Dedifferentiated amniotic fluid mesenchymal stem cell (primary cell): ENCODE data around the gene SAC3D1.

ENCODE experiments used
- DNase-seq: peaks from one replicate; pipeline ENCODE4 v3.0.0-alpha.2; 2016; ENCODE audit errors: extremely low spot score

The SAC3D1 gene

DNA sequence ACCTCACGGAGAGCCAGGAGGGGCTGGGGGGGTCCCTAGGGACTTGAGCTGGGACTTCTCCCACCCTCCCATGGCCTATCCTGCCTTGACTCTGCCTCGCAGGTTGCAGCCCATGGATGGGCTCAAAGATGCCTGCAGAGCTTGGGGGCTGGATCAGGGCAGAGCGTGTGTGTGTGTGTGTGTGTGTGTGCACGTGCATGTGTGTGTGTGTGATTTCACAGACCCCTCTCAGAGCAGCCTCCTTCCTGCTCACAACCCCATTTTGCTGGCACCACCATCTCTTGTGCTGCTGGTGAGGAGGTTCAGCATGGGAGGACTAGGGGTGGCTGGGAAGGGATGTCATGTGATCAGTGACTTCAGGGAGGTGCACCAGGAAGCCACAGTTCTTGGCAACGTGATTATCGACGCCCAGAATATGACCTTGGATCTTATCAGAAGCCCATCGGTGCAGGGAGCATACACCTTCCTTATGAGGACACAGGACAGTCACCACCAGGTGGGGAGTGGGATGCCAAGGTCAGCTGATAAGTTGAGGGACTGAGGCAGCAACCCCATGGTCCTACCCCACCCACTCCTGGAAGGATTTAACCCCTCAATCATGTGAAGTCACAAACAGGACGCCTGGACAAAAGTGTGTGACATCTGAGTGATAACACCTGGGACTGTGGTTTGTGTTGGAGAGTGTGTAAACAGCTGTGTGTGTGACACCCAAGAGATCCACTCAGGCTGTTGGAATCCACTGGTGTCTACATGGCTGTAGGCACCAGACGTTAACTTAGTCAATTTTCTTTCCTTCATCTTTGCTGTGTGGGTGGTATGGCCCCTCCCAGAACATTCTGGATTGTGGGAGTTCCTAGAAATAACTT, 19.2 kb downstream of the SAC3D1 start:
- DNase-seq: no peak

DNA sequence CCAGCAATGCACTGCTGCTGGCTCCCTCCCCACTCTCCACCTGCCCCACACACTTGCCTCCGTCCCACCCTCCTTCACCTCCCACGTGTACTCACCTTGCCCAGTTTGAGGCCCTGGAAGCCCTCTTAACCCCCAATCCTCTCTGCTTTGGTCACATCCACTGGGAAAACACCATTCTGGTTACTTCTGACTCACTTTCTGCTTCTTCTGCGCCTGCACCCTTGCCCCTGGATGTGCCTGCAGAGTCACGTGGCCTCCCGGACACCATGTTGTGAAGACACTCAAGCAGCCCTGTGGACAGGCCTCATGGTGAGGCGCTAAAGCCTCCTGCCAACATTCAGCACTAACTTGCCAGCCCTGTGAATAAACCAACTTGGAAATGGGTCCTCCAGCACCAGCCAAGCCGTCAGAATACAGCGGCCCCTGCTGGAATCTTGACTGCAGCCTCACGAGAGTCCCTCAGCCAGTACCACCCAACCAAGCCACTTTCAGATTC, 20.0 kb downstream of the SAC3D1 start:
- DNase-seq: no peak

DNA sequence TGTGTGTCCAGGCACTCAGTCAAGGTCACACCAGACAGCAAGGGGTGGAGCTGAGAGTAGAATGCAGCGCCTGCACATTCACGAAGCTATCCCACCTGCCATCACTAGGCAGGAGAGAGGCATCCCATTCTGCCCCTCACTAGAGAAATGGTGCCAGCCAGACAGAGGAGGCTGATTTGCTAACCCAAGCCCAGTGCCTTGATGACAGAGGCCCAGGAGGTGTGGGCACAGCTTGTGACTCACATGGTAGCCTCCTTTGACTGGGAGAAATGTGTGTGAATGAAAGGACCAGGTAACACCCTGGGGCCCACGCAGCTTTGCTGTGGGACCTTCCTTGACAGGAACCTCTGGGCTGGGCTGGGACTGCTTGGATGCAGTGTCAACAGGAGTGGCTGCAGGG, 22.5 kb downstream of the SAC3D1 start:
- no peak for DNase-seq

DNA sequence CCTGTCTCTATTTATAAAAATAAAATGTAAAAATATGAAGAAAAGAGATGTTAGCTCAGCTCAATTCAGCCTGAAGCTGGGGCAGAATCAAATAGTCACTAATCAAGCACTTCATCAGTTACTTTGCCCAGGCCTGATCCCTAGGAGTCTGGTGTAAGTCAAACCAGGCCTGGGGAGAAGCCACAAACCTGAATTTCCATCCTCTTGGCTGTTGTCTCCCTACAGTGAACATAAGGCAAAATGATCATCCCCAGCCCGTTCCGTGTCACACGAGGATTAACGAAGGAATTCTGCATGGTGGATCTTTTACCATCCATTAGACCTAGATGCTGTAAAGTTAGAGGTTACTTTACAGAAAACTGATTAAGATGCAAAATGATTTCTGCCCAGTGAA, 23.8 kb downstream of the SAC3D1 start:
- no peak for DNase-seq

DNA sequence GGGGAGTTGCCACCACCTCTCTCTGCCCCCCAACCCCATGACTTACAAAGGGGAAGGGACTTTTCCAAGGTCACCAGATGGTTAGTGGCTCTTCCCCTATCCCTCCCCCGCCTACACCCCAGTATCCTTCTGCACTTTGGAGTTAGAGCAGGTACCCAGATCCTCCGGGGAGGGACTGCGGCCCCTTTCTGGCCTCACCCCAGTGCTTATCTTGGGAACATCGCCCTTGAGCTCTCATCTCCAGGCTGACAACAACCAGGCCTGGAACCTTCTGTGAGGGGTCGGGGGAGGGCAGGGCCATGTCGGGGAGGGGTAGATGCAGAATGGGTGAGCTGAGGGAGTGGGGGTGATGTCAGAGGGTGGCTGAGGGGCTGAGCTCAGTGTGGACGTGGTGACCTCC, 24.8 kb downstream of the SAC3D1 start:
- no peak for DNase-seq

DNA sequence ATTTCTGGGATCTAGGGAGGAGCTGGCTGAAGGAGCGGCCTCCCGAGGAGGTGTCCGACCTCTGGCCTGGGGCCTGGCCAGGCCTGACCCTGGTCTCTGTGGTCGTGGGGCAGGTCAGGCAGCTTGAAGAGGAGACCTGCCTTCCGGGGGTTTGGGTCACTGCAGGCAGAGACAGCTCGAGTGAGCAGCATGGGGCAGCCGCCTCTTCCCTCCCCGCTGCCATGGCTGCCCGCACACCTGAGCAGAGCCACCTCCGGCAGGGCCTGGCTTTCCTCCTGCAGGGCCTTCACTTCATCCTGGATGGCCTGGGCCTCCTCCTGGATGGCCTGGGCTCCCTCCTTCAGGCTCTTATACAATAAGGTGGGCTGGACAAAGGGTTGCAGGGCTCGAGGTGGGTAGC, 25.3 kb downstream of the SAC3D1 start:
- no peak for DNase-seq

DNA sequence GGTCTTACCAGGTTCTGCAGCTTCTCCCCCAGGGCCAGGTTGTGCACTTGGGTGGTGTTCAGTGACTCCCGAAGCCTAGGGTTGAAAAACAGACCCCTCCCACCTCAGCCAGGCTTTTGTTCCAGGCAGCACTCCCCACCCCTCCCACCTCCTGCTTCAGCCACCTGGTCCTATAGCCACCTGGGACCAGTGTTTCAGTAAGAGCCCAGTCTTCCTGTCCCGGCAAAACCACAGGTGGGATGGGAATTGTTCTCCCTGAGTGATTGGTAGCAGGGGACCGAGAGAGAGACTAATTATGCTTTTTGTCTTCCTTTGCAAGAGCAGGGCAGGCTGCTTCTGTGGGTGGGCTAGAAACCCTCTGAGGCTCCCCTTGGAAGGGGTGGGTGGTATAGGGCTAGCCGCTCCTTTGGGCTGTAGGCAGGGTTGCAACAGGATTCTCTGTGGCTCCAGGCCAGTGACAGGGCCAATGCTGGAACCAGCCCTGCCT, 25.8 kb downstream of the SAC3D1 start:
- no peak for DNase-seq

DNA sequence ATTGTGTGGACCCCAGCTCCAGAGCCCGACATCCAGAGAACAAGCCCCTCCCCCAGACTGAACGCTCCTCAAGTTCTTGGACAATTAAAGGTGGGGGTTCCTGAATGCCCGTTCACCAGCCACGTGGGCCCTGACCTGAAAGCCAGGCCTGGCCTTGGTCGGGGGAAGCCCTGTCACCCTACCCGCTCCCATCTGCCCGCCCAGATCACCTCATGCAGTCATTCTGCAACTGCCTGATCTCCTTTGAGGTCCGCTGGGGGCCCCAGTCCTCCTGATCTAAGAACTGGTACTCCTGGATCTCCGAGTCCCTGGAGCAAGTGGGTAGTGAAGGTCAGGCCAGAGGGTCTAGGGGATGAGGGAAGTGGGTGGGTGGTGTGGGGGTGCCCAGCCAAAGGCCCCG, 26.4 kb downstream of the SAC3D1 start:
- DNase-seq: no peak

DNA sequence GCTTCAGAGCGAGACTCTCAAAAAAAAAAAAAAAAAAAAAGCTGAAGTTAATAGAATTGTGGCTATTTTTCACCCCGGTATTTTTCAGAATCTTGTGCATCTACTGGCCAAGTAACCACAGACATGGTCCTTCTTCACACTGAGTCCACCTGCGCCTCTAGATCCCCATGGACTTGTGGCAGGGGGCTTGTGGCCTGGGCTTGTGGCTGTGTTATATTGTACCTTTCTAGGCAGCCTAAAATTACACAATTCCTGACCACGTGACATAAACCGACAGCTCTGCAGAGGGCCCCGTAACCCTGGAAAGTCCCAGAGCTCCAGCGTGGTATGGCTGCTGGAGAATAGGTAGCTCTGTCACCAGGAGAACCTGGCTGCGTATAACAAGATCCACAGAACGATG, 28.2 kb downstream of the SAC3D1 start:
- DNase-seq: no peak

DNA sequence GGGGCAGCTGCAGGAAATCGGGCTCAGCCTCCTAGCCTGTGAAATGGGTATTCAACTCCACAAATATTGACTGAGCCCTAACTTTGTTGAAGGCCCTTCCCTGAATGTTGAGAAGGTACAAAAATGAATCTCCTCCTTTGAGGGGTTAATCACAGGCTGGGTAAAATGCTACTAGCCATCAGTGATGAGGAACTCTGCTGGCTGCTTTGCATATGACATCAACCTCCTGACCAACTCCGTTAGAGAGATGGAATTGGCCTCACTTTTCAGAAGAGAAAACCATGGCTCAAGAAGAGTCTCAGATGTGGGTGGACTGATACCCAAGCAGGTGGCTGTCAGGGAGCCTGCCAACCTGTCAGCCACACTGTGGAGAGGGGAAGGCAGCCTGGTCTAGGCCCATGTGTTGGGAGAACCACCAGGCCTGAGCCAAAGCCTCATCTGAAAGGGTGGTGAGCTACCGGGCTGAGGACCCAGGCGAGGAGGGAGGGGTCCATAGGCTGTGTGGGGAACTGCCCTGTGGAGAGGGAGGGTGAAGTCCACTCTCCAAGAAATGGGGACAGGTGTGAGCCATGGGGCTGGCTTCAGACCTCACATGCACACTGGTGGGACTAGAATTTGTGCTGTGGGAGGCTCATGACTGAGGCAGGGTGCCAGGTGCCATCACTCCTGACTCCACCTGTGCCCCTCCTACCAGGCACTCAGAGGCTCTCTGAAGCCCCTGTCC, 31.1 kb downstream of the SAC3D1 start:
- DNase-seq: no peak

DNA sequence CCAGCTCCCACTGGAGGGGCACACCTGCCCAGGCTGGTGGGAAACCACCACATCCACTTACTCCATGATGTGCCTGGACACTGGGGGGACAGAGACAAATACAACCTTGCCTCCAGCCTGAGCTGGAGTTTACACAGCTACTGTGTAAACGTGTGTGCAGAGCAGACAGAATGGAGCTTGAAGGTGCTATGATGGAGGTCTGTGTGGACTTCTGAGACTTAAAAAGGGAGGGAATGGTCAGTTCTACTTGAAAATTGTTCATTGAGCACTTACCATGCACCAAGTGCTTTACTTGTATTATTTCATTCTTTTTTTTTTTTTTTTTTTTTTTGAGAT, 31.6 kb downstream of the SAC3D1 start:
- no peak for DNase-seq

DNA sequence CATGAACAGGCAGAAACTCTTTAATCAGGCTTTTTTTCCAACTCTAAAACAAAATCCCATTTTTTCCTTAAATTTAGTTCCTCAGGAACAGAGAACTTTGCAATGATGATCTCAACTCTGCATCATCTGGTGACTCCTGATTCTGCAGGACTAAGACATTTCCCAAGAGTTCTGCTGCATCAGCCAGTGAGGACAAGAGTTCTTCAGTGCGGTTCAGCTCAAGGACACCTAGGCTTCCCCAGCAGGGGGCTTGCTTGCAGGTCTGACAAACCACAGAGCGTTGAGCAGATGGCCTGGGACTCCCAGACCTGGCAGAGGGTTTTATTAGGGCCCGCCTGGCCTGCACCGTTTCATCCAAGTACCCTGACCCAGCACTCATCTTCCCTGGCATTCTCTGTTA, 36.4 kb downstream of the SAC3D1 start:
- no peak for DNase-seq

DNA sequence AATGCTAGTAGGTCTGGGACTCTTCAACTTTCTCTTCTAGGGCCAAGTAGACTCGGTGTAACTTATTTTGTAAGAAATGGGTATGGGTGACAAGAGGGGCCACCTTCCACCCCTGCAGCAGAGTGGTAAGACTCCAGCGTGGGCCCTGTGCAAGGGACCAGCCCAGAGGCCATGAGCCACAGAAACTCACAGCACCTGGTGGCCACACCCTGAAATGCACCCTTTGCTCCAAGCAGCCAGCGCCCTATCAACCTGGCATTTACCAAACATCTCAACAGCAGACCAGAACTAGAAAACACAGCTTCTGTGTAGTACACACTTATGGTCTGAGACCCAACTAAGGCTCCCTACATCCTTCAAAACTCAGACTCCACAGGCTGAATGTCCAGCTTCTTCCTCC, 37.1 kb downstream of the SAC3D1 start:
- no peak for DNase-seq

DNA sequence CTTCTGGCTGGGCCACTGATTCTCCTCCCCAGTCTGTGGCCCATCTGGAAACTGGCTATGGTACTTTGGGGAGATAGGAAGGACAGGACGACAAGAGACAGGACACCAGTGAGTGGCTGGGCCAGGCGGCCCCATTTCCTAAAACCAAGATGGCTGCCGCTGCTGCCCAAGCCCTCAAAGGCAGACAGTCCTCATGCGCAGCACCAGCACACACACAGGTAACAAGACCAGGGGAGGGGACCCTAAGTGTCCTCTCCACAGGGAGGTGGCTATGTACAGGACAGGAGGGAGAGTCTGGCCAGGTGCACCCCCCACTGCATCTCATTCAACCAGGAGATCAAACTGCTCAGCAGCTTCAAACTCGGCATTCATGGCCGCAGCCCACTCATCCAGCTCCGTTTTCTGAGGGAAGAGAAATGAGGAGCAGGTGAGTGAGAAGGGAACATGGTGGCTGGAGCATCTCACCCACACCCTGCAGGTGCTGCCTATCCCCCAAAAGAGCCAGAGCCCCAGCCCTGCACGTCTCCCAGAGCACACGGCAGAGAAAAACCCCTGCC, 37.9 kb downstream of the SAC3D1 start:
- DNase-seq: no peak

DNA sequence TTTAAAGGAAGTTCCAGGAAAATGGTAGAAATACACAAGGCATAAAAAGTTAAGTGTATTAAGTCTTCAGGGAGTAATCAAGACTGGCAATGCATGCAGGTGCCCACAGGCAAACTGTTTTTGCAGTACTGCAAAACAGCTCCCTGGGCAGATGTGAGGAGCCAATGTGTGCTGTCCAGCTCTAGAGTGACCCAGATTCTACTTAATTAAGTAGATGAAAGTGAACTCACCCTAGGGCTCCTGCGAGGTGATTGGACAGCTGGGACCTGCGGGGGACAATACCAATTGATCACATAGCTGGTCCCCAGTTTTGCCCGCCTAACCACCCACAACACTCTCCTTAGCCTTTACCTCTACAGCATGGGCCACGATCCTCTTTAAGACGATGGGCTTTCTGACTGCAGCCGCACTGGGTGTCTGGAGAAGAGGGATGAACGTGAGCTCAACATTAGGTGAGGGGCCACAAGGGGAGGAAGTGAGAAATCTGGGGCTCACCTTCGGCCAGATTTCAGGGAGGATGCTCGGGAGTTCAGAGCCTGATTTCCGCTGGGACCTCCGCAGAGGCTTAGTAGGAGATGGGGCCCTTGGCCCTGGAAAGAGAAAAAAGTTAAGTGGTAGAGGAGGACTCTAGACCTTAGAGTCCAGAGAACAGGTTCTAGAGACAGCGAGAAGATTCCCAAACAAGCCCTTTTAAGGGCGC, 42.3 kb downstream of the SAC3D1 start:
- DNase-seq: no peak

DNA sequence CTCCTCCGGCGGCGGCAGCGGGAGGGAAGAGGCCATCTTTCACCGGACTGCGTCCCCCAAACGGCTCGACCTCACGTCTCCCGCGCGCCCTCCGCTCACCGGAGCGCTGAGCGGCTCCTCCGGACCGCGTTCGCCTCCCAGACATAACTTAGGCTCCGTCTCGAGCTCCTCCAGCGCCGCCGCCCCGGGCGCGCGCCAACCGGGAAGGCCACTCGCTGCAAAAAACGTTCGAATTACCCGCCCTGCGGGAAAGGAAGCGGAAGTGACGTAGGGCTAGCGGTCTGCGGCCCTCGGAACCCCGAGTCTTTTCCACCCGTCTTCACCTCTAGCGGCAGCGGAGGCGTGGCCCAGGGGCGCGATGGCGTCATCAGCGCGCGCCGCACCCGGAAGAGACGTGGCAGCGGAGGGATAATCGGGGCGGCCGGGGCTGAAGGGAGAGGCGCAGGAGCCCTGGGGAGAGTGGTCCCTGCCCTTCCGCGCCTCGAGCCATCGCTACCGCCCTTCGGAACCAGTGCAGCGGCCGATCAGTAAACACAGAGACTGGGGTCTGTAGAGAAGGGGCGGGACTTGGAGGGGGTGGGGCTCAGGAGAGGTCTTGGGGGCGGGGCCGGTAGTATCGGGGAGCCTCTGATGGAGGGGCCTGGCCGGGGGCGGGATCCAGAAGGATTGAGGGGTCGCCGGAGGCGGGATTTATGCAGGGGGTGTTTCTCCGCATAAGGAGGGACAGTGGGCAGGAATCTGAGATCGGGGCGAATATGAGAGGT, 43.0 kb downstream of the SAC3D1 start, which contains the start of the genes CDCA5 and ZFPL1:
Gene CDCA5, minus strand, starts transcription at position 207 of the 764 bp plus-strand sequence. Its CDS starts 62 bp downstream, at position 145.
Gene ZFPL1, plus strand, starts transcription at position 389 of the 764 bp plus-strand sequence. CDS start 477 bp downstream, outside the sequence.
- DNase-seq: peak; percentile 90

DNA sequence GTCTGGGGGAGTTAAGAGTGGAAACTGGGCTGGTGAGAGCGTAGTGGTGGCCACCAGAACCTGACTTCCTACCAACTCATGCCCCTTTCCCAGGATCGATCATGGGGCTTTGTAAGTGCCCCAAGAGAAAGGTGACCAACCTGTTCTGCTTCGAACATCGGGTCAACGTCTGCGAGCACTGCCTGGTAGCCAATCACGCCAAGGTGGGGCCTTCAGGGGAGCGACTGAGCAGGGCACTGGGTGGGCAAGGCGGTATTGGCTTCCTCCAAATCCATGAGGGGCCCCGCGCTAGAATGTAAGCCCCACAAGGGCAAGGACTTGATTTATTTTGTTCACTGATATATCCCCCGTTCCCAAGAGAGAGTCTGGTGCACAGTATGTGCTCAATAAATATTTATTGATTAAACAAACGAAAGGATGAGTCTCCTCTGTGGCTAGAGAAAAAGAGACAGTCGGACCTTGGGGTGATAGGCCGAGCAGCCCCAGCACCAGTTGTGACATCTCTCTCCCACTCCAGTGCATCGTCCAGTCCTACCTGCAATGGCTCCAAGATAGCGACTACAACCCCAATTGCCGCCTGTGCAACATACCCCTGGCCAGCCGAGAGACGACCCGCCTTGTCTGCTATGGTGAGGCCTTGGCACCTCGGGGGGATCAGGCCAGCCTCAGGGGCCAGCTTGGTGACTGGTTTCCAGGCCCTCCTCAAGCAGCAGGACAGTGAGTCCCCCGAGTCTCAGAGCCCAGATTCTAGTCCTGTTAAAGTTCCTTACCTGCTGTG, 43.8 kb downstream of the SAC3D1 start:
- no peak for DNase-seq

DNA sequence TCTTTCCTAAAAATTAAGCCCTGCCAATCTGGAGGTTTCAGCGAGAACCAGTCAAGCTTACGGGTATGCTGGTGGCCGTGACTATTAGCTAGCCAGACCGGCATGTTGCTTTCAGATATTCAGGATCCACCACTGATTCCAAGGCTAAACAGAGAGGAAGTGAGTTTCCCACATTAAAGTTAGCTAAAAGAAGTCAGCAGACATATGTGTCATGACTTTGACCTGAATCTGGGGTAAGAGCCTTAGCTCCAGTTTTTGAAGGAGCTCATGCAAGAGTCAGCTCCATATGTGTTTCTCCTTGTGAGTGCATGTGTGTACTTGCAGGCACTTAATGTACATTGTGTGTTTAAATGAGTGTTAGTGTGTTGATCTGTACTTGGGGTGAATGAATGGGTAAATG, 44.4 kb downstream of the SAC3D1 start:
- no peak for DNase-seq

DNA sequence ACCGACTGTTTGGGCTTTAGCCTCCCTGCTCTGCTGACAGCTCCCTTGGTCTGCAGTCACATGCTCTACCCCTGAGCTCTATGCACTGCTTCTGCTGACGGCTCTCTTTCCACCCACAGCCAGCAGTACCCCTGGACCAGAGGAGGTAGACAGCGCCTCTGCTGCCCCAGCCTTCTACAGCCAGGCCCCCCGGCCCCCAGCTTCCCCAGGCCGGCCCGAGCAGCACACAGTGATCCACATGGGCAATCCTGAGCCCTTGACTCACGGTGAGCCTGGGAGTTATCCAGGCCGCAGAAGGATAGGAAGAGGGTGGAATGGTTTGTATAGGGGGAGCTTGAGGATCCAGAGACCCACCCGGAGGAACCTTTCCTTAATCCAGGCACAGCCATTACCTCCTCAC, 45.8 kb downstream of the SAC3D1 start:
- no peak for DNase-seq

DNA sequence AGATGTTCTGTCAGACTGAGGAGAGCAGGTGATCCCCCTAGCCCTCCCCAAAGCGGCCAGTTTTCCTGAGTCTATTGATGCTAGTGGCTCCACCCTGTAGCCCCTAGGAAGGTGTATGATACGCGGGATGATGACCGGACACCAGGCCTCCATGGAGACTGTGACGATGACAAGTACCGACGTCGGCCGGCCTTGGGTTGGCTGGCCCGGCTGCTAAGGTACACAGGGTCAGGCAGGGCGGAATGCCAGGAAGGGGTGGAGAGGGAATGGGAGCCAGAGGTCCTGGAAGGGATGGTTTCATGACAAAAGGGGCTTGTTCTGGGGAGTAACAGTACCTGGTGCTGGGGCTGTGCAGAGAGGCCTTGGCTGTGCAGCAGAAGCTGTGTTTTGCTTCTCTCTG, 46.2 kb downstream of the SAC3D1 start:
- no peak for DNase-seq
